DMS79 (cell line): Measurements from ENCODE around the gene KCNK1.
"Not testable (repeated sequence)": the region's sequence is repeated elsewhere in the genome, so short reads cannot be mapped to it uniquely, and the experiment has no call there.

Experiments
- DNase-seq: peaks from one replicate; lab custom pipeline; 2025; lab: John Stamatoyannopoulos, UW

KCNK1 gene

DNA sequence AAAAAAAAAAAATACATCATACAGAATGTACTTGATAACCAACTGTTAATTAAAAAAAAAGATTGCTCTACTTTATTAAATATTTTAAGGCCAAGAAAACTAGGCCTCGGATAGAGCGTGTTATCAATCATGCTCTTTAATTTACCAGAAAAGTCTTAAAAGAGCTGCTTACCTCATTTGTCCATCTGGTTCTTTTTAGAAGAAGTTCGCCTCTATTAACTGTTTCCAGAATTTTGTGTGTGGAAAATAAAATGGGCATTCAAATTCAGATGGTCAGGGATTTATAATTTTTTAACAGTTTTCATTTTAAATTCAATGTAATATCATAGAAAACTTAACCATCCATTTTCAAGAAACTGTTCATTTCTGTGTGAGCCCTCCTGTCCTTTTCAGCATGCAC, 53.8 kb downstream of the KCNK1 start:
- no peak for DNase-seq

DNA sequence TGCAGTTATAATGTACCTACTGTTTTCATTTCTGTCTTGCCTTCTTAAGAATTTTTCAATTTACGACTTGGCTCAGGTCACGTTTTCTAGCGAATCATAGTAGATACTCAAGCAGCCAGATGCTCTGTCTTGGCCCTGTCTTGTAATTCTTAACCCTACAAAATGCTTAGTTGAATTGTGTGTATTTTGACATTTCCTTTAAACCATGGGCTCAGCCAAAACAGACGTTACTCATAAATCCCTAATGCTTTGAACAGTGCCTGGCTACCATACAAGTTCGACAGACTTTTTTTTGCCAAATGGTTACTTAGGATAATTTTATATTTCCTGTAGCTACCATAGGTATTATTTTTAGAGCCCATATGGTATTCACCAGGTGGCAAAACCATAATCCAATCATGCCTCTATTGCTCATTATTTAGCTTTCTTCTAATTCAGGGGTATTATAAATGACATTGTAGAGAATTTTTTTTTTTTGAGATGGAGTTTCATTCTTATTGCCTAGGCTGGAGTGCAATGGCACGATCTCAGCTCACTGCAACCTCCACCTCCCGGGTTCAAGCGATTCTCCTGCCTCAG, 54.3 kb downstream of the KCNK1 start:
- DNase-seq: no peak

- no peak for DNase-seq
Measured at GRCh38 chr1:233668725-233669294, 54.9 kb downstream of the KCNK1 start.

DNA sequence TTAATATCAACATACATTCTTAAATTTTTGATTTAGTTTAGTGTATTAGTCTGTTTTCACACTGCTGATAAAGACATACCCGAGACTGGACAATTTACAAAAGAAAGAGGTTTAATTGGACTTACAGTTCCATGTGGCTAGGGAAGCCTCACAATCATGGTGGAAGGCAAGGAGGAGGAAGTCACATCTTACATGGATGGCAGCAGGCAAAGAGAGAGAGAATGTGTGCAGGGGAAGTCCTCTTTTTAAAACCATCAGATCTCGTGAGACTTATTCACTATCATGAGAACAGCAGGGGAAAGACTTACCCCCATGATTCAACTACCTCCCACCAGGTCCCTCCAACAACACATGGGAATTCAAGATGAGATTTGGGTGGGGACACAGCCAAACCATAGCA, 56.5 kb downstream of the KCNK1 start:
- not testable (repeated sequence) for DNase-seq

DNA sequence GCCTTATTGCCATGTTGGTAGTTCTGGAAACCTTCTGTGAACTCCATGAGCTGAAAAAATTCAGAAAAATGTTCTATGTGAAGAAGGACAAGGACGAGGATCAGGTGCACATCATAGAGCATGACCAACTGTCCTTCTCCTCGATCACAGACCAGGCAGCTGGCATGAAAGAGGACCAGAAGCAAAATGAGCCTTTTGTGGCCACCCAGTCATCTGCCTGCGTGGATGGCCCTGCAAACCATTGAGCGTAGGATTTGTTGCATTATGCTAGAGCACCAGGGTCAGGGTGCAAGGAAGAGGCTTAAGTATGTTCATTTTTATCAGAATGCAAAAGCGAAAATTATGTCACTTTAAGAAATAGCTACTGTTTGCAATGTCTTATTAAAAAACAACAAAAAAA, 57.4 kb downstream of the KCNK1 start:
- no peak for DNase-seq

DNA sequence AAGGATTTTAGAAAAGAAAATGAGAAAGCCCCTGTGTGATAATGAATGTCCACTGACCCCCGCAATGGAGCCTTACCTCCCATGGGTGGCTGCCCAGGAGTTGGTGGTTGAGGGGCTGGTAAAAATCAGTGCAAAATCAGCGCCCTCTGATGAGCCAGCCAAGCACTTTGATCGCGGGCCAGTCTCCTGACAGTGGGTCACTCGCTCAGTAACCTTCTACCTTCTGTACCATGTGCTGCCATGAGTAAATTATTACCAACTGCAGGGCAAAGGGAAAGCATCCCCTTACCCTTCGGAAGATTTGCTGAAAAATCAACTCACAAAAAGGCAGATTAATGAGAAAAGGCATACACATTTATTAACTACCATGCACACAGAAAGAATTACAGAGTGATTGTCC, 58.8 kb downstream of the KCNK1 start:
- DNase-seq: no peak

GRCh38 chr1:233673261-233673946, 59.5 kb downstream of the KCNK1 start:
- DNase-seq: no peak

DNA sequence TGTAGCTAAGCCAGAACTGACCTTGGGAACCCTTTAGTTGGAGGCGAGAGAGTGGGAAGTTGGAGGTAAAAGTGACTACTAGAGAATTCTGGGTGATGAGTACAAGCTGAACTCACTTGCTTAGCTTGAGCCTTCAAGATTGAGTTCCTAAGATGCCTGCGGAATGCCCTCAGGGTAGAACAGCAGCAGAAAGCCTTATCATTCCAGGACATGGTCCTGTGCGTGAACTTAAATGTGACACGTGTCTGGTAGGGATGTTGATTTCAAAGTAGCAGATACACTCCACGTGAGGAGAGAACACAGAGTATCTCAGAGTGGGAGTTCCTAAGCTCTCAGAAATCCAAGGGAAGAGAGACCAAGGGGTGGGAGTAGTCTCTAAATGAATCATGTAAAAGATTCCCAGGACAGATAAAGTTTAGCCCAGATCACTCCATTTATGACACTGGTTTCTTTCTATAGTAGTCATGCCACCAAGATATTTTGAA, 60.1 kb downstream of the KCNK1 start:
- DNase-seq: no peak

- no peak for DNase-seq
Measured at GRCh38 chr1:233675446-233675845, 61.5 kb downstream of the KCNK1 start.

DNA sequence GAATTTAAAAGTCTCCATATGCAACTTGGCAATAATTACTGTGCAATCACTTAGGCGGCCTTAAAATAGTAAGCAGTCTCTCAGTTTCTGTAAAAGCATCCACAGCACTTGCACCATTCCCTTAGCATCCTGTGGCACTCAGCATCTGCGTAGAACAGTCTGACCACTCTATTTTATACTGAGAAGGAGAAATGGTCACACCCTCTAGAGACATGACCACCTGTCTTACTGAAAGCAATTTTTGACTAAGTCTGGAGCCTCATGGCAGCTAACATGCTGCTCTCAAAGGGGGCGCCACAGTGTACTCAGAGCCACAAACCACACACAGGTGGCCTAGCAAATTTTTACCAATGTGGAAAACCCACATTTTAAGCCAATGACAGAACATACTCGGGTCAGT, 62.0 kb downstream of the KCNK1 start:
- no peak for DNase-seq

DNA sequence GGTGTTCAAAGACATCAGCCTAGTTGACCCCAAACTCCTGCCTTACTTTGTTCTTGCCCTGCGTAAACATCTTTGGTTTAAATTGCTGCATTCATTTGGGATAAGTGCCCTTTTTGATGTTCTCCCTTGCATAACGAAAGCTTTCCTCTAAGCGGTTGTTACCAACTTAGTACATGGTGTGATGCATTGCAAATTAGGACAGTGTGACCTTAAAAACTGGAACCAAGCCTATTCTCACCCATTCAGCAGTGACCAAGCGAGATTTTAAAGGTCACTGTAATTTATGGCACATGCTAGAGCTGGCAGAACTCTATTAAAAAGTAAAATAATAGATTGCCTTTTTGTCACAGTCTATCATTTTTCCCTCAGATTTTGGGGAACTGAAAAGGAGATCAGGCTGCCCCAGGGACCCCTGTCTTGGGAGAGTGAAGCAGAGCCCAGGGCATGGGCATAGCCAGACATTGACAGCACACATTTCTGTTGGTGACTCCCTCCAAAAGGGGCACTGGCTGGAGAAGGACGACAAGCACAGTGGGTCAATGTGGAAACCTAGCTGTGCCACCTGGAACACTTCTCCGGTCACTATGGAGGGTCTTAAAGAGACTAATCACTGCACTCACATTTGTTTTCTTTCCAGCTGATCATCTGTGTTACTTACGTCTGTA, 63.9 kb downstream of the KCNK1 start:
- no peak for DNase-seq

- DNase-seq: no peak
Measured at GRCh38 chr1:233679030-233679429, 65.1 kb downstream of the KCNK1 start.

DNA sequence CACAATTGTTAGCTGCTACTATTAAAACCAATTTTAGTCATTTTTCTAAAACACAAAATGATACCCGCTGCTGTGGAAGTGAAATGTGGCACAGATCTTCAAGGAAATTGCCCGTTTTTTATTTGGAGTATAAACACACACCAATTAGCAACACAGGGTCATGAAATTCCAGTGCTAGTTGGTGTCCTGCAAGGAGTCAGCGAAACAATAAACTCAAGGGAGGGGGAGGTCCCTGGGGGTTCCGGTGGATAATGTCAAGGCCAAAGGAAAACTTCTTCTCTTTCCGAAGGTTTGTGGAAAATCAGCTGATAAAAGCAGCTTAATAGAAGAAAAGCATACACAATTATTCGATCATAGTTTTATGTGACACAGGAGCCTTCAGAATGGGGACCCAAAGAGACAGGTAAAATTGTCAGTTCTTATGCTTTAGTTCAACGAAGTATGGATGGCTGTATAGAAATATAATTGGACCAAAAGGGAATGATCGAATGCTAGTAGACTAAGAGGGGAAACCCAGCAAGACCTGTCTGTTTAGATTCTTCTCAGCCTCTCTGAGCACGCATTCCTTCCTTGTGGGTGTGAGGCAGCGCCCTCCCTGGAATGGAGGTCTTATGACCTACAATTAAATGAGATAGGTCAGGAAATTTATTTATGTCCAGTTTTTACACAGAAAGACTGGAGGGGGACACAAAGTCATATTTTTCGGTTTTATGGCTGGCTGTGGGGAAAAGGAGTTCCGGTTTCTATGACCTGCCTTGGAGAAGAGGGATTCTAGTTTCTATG, 65.9 kb downstream of the KCNK1 start:
- no peak for DNase-seq

DNA sequence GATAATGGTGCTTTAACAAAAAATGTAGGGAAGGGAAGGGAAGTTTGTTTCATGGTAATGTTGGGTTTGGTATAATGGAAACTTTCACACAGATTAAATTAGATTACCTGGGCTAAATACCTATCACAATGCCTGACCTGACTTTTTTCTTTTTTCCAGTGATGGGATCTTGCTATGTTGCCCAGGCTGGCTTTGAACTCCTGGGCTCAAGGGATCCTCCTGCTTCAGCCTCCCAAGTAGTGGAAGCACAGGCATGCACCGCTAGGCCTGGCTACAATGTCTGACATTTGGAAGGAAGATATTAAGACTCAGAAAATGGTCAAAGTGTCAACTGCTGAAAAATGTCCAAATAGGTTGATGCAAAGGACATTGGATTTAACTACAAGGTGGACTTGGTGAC, 67.4 kb downstream of the KCNK1 start:
- DNase-seq: no peak

- not testable (repeated sequence) for DNase-seq
Measured at GRCh38 chr1:233686653-233687052, 72.7 kb downstream of the KCNK1 start.

- DNase-seq: no peak
Measured at GRCh38 chr1:233689017-233689747, 75.3 kb downstream of the KCNK1 start.

DNA sequence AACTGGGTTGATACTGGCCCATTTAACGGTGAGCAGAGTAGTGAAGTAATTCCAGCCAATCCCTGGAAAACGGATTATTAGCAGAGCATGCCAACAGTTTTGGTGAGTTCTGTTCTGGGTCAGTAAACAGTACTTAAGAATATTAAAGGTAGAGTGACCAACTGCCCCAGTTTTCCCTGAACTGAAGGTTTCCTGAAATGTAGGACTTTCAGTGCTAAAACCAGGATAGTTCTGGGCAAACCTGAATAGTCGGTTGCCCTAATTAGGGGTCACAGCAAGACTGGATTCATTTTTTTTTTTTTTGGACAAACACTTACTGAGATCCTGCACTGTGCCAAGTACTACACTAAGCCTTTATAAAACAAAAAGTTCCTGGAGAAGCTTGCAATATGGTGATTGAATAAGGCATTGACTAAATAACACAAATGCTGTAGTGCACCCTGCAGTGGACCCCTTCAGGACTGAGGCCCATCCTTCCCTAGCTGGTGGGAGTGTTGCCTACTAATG, 75.9 kb downstream of the KCNK1 start:
- DNase-seq: no peak

- no peak for DNase-seq
Measured at GRCh38 chr1:233695901-233696300, 82.0 kb downstream of the KCNK1 start.

- DNase-seq: peak; percentile 14
Measured at GRCh38 chr1:233700338-233700737, 86.4 kb downstream of the KCNK1 start.

DNA sequence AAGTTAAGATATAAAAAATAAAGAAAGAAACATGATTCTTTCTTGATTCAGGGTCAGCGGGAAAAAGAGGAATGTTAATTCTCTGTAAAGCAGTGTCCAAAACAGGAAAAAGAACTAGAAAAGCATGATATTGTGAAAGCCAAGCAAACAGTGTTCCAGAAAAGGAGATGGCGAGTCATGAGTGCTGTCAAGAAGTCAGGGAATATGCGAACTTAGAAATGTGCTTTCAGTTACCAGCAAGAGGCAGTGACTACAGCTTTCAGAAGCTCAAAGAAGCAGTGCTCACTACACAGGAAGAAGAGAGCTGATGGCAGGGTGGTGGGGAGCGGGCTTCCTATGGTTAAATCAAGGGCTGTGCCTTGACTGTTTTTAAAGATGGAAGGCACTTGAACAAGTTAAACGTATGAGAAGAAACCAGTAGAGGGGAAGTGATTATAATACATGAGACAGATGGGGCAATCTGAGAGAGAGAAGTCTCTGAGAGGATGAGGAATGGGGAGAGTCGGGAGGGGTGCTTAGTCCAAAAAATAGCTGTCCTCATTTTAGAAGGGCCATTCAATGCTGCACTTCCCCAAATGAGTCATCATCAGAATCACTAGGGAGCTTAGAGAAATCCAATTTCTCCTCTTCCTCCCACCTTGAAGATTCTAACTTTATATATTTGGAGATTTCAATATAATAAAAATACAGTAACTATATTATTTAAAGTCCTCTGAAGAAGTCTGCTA, 90.4 kb downstream of the KCNK1 start:
- DNase-seq: no peak
